ENCODE data around the gene ZSWIM8.

The ZSWIM8 gene

DNA sequence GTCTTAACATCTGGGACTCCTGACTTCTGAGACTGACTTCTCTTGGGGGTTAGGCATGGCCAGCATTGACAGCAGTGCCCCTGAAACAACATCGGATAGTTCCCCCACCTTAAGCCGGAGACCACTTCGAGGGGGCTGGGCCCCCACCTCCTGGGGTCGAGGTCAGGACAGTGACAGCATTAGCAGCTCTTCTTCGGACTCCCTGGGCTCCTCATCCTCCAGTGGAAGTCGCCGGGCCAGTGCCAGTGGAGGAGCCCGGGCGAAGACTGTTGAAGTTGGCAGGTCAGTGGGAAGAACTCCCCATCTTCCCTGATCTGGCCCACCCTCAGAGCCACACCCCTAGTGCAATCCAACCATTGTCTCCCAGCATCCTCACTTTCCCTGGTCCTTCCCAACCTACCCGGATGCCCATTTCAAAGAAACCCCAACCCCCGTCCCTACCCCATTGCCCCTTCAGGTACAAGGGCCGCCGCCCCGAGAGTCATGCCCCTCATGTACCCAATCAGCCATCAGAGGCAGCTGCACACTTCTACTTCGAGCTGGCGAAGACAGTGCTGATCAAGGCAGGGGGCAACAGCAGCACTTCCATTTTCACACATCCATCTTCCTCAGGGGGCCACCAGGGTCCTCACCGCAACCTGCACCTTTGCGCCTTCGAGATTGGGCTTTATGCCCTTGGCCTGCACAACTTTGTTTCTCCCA lies 12.1 kb downstream of the ZSWIM8 start:
- DNase-seq, result no peak

DNA sequence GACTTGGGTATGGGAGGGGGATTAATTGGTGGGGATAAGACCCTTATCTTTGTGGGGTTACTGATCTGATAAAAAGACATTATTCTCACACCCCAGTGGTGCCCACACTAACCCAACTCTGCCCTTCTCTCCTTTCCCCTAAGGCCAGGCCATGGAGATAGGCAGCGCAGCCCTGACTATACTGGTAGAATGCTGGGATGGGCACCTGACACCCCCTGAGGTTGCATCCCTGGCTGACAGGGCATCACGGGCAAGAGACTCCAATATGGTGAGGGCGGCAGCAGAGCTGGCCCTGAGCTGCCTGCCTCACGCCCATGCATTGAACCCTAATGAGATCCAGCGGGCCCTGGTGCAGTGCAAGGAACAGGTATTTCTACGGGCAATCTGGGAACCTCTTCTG lies 12.7 kb downstream of the ZSWIM8 start:
- no peak for DNase-seq

DNA sequence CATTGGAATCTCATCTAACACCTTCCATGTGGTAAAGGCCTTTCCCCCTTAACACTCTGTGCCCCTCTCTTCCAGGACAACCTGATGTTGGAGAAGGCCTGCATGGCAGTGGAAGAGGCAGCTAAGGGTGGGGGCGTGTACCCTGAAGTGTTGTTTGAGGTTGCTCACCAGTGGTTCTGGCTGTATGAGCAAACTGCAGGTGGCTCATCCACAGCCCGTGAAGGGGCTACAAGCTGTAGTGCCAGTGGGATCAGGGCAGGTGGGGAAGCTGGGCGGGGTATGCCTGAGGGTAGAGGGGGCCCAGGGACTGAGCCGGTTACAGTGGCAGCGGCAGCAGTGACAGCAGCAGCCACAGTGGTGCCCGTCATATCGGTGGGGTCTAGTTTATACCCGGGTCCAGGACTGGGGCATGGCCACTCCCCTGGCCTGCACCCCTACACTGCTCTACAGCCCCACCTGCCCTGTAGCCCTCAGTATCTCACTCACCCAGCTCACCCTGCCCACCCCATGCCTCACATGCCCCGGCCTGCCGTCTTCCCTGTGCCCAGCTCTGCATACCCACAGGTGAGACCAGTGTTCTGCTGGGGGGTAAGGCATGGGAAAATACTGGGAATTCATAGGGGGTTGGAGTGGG lies 13.6 kb downstream of the ZSWIM8 start:
- no peak for DNase-seq

DNA sequence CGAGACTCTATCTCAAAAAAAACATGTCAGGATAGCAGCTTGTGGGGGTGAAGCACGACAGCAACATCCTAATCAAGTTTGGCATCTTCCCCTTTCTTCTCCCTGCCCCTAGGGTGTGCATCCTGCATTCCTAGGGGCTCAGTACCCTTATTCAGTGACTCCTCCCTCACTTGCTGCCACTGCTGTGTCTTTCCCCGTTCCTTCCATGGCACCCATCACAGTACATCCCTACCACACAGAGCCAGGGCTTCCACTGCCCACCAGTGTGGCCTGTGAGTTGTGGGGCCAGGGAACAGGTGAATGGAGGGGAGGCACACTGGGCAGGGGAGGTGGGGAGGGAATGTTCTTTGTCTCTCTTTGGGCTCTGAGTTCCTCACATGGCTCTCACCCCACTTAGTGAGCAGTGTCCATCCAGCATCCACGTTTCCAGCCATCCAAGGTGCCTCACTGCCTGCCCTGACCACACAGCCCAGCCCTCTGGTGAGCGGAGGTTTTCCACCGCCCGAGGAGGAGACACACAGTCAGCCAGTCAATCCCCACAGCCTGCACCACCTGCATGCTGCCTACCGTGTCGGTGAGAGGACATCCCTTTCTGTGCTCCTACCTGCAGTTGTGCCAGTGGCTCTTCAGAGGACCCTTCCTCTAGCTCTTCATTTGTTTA lies 14.6 kb downstream of the ZSWIM8 start:
- no peak for DNase-seq

DNA sequence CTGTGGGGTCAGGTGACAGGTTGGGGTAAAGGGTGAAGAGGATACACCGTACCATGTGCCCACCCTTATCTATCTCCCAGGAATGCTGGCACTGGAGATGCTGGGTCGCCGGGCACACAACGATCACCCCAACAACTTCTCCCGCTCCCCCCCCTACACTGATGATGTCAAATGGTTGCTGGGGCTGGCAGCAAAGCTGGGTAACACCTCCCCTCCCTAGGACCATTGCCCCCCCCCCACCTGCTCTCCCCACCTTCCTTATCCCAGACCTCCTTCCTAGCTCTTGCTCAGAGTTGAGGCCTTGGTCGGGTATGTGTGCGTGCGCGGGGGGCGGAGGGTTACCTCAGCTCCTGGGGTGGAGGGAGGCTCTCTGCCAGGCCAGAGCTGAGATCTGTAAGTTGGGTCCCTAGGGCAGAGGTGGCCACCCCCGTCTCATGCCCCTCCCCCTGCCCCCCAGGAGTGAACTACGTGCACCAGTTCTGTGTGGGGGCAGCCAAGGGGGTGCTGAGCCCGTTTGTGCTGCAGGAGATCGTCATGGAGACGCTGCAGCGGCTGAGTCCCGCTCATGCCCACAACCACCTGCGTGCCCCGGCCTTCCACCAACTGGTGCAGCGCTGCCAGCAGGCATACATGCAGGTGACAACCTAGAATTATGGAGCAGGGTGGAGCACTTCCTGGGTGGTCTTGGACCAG lies 15.3 kb downstream of the ZSWIM8 start:
- no peak for DNase-seq

DNA sequence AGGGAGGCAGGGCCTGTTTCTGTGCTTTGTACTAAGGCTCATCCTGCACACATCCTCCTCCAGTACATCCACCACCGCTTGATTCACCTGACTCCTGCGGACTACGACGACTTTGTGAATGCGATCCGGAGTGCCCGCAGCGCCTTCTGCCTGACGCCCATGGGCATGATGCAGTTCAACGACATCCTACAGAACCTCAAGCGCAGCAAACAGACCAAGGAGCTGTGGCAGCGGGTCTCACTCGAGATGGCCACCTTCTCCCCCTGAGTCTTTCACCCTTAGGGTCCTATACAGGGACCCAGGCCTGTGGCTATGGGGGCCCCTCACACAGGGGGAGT lies 15.8 kb downstream of the ZSWIM8 start:
- no peak for DNase-seq

DNA sequence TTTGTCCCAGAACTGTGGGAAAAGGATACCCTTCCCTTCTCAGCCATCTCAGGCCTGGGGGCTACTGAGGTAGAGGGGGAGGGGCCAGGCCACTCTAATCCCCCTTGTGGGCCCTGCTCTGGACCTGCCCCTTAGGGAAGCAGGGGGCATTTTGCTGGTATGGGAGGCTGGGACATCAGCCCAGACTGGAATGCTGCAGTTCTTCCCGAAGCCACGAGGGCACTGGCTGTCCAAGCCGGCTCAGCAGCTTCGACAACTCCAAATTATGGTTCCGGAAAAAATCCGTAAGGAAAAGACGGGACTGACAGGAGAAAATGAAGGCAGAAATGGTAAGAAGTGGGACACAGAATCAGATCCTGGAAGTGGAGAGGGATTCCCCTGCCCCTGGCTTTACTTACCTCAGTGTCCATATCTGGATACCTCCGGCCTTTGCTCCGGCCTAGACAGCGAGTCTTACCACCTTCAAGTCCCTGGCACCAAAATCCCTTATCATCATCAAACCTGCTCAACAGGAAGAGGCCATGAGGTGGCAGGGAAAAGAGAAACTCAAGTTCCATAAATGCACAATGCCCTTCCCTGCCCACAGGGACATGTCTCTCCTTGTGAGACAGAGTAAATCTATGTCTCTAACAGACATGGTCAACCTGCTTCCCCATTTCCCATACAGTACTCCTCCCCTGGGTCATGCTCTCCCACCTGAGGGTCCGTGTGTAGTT lies 17.0 kb downstream of the ZSWIM8 start:
- no peak for DNase-seq

DNA sequence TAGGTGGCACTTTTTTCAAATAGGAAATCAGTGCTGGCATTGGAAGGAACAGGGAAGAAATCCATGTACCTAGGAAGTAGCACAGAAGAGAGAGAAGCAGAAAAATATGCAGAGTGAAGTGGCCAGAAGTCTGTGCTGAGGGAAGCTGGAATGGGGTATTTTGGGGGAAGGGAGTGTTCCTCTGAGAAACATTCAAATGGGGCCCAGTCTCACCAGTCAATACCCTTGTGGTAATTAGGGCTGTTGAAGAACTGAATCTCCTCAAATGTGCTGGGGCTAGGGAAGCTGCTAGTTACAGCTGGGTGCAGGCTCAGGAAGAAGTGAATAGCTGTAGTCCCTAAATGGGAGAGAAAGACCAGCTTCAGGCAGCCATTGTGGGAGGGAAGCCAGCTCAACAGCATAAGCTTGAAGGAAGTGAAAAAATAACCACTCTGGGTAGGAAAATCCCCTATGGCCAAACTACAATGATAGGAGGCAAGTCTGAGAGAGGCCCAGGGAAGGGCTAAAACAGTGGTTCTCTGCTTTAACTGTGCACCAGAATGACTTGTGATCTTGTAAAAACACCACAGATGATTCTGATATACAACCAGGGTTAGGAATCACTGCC lies 18.4 kb downstream of the ZSWIM8 start:
- DNase-seq, result no peak

DNA sequence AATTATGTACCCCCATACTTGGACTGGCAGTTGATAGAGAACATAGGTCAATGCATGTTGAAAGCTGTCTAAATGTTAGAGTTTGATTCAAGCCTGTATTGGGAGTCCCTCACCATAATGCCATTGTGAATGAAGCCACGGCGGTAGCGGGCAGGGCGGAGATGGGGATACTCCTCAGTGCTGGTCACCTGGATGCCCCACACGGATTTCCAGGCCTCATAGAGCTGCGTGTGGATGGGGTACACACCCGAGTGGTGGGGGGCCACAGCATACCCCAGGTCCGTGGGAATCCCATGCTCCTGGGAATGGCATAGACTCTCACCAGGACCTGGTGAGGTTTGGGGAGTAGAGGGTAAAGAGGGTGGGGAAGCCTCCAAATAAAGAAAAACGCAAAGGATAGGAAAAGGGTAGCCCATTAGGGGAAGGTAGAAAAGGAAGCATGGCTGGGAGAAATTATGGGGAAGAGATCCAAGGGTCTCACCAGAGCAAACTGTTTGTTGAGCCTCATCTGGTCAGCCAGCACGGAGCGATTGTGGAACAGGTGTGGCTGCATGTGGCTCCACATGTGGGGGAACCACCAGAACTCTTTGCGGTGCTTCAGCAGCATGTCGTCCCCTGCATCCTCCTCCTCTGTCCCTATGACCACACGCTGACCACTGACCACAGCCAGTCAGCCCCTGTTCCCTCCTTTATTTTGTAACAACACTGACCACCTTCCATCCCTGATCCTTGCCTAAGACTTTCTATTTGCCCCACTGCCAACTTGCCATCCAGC lies 21.0 kb downstream of the ZSWIM8 start:
- no peak for DNase-seq

DNA sequence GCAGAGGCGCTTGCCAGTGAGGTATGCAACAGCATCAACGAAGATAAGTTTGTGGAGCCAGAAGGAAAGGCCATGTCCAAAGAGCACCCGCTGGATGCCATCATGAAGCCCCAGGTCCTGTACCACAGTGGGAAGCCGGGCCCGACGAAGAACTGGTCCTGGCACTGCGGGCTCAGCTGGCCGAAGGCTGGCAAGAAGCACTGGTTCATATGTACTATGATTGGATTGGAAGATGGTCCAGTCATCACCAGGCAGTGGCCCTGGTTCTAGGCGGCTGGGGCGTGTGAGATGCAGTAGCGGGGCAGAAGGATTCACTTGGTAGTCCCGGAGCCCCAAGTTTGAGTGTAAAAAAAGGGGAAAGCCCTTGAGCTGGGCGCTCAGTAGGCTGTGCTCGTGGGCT lies 22.1 kb downstream of the ZSWIM8 start:
- no peak for DNase-seq

DNA sequence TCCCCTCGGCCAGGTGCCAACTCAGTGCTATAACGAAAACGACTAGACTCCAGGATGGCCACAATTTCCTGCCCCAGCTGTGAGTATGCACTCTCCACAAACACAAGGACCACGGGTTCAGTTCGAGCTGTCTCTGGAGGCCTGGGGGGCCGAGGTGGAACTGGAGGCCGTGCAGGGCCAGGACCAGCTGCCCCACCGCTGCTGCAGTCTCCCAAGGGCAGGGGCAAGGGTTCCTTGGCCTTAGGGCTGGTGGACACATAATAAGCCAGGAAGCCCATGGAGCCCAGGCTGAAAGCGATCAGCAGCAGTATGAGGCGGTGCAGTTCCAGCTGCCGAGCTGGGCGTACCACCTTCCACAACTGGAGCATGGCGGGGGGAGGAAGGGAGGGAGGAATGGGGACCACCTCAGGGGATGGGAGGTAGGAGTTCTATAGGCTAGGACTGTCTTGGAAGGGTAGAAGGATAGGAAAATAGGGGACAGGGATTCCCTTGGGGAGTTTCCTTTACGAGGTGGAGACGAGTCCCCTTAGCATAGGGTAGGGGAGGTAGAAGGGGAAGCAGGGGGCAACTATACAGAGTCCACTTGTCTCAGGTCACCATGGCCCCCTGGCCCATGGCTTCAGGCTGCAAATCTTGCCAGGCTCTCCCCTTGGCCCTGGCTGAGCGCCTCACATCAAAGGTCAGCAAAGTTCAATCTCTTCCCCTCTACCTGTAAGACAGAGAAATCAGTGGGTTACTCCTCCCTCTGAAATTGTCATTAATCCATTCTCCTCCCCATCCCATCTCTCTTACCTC lies 22.8 kb downstream of the ZSWIM8 start:
- DNase-seq, result no peak

DNA sequence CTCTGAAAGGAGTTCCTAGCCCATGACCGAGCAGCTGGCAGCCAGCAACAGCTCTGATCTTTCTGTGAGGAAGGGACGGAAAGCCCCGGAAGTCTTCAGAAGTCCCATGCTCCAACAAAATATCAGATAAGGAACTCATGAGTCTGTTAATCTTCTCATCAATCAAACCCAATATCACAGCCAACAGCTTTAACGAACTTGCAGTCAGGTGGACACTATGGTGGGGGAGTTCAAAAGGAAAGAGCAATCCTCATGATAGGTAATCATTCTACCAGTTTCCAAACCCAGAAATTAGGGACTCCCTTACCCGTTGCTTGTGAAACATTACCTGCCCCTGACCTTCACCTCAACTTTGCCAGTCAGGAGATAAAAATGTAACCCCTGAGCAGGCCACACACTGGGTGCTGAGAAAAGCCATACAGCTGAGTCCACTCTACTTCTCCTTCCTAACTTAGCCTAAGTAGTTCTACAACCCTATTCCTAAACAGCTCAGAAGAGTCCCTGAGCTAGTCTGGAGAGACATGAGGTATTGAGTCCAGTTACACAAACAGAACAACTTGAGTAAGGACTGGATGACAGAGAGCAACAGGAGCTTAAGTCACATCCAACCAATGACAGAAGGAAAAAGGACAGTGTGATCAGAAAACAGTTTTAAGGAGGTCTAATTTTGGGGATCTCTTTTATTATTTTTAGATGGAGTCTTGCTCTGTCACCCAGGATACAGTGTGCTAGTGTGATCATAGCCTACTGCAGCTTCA lies 23.8 kb downstream of the ZSWIM8 start:
- DNase-seq, result no peak

DNA sequence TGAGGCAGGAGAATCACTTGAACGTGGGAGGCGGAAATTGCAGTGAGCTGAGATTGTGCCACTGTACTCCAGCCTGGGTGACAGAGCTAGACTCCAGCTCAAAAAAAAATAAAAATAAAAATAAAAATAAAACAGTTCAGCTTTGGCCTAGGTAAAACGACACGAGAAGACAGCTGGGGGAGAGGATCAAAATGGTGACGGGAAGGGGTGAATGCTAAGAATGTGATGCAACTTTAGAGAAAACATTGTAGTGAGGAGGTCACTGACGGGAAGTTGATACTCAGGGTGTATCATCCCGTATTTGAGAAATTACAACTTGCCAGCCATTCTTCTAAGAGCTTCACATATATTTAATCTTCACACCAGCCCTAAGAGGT lies 24.9 kb downstream of the ZSWIM8 start:
- DNase-seq, result no peak

DNA sequence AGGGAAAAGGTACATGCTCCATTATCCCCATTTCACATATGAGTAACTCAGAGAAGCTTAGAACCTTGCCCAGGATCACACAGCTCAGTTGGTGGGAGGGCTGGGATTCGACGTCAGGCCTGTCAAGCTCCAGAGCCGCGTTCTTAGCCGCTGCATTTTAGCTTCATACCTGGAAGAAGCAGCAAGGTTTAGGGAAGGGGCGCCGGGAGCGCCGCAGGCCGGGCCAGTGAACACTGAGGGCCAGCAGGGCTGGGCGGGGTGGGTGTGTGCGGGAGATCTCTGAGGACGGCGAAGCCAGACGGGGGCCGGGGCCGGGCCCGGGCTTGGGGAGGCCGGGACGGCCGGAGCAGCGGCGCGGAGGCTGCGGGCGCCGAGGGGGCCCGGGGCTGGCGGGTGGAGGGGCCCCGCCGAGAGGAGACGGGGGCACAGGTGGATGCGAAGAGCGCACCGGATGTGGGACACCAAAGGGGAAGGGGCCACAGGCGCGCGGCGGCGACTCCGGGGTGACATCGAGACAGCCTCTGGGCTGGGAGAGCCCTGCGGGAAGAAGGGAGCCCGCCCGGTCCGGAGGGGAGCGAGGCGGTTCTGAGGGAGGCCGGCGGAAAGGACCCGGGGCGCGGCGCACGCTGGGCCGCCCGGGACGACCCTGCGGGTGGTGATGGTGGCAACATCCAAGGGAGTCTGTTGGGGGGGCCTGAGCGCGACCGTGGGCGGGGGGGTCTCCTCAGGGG lies 25.5 kb downstream of the ZSWIM8 start:
- peak; percentile 51 for DNase-seq

DNA sequence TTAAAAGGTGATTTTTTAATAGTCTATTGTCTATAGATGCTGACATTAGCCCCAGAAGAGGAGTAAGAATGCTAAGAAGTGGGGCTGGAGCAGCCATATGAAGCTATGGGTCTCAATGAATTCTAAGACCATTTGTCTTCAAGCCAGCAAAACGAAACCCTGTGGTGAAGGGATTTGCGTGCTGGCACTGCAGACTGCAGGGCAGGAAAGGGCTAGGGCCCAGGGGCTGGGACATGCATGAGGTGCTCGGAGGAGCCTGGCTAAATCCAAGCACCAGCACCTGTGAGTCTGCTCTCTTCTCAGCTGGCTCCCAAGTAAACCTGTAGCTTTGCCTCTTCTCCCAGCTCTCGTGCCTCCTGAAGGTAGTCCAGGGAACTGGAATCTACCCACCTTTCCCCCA lies 27.3 kb downstream of the ZSWIM8 start:
- no peak for DNase-seq

DNA sequence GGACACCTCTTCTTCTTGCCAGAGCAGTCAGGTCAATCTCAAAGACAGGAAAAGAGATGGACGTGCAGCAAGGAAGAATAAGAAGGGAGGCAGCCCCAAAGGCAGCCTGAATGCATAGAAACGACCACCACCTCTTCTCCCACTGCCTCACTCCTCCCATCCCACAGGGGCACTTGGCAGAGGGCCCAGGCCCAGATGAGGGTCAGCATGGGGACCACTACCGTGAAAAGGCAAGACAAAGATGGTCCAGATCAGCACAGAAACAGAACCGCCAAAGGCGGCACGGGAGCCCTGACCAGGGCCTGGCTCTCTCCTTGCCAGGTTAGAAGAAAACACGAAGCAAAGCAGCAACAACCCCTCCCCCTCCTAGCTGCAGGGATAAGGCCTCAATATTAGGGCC lies 27.9 kb downstream of the ZSWIM8 start:
- DNase-seq, result no peak

DNA sequence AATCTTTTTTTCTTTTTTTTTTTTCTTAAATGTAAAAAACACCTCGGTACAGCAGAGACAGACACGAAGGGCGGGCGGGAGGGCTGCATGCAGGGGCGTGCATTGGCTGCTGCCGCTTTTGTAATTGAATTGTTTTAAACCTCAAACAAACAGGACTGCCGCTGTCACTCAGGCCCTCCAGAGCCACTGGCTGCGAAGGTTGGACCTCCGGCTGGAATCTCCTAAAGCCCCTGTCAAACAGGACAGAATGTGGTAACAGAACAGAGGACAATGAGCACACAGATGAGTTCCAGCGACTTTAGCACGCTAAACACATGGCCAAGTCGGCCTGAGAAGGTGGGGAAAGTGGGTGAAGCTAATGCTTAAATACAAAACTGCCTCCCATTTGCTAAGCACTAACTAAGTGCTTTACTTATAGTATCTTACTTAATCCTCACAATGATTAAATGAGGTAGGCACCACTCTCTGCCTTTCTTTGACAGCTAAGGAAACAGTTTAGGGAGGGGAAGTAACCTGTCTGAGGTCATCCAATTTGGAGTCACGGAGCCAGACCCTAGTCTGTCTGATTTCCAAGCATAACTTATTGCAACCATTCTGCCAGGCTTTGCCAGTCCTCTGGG lies 29.0 kb downstream of the ZSWIM8 start:
- no peak for DNase-seq

DNA sequence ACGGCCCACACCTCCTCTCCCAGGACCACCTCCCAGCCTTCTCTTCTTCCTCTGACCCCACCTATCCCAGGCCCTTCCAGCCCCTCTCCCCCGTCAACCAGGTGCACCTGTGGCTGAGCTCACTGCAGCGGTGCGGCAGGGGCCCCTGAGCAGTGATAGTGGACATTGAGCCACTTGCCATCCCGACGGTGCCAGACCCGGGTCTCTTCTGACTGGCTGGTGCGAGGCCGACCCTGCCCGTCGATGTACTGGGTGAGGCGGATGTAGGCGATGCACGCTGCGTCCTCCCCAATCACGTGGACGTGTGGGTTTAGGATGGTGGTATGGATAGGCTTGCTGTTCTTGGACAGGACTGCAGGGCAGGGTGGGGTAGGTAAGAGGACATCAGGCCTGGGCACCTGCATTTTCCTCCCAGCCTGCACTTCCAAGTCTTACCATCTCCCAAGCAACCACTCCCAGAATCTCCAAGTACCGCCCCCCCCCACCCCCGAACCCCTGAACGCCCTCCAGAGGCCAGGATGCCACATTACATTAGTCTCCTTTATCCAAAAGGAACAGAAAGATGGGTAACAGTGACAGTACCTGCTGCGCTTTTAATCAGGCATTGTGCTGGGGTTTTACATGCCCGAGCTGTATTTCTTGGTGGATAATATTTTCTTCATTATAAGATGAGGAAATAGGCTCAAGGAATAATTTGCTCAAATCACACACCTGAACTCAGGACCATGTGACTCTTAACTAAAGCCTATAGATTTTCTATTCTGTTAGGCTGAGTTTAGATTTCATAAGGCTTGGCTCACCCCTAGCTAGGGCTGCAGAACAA lies 29.7 kb downstream of the ZSWIM8 start:
- no peak for DNase-seq

DNA sequence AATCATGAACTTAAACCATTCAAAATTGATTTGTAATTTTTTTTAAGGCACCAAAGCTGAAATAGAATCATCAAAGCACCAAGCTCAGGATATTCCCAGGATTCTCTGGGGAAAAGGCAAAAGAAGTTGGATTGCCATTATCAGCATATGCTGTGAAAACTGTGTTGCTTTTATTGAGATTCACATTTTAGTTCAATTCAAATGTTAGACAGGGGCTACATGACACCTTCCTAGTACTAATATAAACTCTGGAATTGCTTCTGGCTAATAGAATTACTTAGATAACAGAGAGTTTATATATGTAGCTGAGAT lies 30.3 kb downstream of the ZSWIM8 start:
- no peak for DNase-seq

All from activated CD4-positive, alpha-beta T cell treated with anti-CD3 and anti-CD28 coated beads, Interleukin-2, amount 50 U/mL, for 1 hour (primary cell).